ENCODE data around the gene TENT5C.
"Not testable (repeated sequence)": the region's sequence is repeated elsewhere in the genome, so short reads cannot be mapped to it uniquely, and the experiment has no call there.

Gene TENT5C

DNA sequence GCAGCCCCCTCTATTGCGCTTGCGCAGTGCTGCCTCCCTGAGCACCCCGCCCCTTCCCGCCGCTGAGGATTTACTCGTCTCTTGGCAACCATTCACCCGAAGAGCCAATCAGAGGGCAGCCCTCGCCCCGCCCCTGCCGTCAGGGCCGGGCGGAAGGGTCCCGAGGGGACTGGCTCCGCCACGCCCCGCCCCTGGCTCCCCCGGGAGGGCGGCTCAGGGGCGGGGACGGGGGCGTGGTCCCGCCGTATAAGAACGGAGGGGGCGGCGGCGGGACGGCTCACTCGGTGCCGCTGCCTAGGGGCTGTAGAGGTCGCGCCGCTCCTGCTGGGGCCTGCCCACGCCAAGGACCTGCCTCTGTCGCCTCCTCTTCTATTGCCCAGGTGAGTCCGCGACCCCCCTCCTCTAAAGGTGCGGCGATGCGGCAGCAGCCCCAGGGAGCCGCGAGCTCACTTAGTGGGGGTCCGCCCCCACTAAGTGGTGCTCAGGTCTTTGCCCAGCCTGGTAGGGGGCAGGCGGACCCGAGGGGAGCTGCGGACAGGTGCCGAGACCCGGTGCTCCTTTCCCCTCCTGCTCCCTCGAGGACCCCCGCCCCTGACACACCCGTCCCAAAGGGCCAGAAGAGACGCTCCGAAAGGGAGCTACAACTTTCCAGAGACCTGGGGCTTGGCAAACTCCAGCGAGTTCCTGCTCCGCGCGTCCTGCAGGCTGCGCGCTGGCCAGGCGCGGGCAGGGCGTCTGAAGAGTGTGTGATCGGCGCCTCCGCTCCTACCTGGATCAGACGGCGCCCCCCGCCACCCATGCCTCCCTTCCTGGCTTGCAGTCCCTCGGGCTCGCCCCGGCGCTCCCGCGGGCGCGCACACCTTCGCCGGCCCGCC lies at the start of gene TENT5C:
TSS of gene TENT5C (plus strand) at position 275 of the 875 bp plus-strand sequence. CDS start 16,821 bp downstream, outside the sequence.
- in situ Hi-C loops (cut with MboI; ENCODE audit: low sequenced_read_pairs) = no loop called here

DNA sequence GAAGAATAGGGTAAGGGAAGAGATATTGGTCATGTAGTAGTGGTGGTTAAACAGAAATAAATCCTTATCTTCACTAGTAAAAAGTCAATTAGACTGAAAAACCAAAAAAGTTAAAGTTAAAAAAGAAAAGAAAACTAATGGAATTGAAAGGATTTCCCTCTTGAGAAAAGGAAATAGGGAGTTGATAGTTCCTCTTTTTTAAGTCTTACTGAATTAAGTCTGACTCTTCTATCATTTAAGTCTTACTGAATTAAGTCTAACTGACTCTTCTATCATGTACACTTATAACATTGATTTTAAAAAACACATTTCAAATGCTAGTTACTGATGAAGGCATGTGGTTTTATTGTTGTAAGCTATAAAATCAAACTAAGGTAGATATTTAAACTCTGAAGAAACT lies 49.5 kb upstream of the TENT5C start:
- in situ Hi-C loops (cut with MboI; ENCODE audit: low sequenced_read_pairs) = no loop called here

DNA sequence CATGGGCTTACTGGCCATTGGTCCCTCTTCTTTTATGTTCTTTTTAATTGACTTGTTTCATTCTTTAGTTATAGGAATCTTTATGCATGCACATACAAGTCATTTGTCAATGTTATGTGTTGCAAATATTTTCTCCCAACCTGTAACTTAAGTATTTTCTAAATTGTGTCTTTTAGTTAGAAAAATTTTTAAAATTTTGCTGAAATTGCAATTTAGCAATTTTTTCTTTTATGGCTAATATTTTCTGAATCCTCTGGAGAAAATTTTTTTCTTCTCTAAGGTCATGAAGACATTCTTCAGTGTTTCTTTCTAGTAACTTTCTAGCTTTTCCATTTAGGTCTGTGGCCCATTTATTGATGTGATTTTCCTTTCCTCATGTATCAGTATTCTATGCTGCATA lies 48.9 kb upstream of the TENT5C start:
- in situ Hi-C loops (cut with MboI; ENCODE audit: low sequenced_read_pairs) = no loop called here

DNA sequence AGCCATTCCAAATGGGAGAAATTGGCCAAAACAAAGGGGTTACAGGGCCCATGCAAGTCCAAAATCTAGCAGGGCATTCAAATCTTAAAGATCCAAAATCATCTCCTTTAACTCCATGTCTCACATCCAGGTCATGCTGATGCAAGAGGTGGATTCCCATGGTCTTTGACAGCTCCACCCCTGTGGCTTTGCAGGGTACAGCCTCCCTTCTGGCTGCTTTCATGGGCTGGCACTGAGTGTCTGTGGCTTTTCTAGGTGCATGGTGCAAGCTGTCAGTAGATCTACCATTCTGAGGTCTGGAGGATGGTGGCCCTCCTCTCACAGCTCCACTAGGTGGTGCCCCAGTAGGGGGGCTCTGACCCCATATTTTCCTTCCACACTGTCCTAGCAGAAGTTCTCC lies 47.4 kb upstream of the TENT5C start:
- in situ Hi-C loops (cut with MboI; ENCODE audit: low sequenced_read_pairs) = not testable (repeated sequence)

DNA sequence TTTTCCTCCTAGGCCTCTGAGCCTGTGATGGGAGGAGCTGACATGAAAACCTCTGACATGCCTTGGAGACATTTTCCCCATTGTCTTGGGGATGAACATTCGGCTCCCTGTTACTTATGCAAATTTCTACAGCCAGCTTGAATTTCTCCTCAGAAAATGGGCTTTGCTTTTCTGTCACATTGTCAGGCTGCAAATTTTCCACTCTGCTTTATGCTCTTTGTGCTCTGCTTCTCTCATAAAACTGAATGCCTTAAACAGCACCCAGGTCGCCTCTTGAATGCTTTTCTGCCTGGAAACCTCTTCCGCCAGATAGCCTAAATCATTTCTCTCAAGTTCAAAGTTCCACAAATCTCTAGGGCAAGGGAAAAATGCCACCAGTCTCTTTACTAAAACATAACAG lies 46.7 kb upstream of the TENT5C start:
- in situ Hi-C loops (cut with MboI; ENCODE audit: low sequenced_read_pairs) = no loop called here

DNA sequence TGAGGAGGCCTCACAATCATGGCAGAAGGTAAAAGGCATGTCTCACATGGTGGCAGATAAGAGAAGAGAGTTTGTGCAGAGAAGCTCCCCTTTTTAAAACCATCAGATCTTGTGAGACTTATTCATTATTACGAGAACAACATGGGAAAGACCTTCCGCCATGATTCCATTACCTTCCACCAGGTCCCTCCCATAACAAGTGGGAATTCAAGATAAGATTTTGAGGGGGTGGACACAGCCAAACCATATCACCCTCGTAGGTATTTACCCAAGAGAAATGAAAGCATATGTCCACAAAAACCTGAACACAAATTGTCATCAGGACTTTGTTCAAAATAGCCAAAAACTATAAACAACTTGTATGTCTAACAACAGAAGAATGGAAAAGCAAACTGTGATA lies 45.9 kb upstream of the TENT5C start:
- in situ Hi-C loops (cut with MboI; ENCODE audit: low sequenced_read_pairs) = no loop called here

DNA sequence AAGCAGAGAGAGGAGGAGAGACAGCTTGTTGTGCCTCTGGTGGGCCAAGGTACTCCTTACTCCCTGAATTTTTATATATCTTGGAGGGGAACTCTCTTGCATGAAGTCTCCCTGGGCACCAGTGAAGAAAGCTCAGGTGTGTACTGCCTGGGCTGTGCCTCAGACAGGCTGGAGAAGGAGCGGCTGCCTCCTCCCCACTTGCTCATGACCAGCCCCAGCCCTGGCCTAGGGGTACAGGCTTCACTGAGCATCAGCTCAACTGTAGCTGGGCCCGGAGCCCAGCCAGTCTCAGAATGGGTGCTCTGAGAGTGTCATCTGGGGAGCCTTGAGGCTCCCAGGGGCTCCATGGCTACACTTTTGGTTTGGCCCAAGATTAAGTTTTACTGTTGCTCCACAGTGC lies 44.8 kb upstream of the TENT5C start:
- in situ Hi-C loops (cut with MboI; ENCODE audit: low sequenced_read_pairs) = no loop called here

DNA sequence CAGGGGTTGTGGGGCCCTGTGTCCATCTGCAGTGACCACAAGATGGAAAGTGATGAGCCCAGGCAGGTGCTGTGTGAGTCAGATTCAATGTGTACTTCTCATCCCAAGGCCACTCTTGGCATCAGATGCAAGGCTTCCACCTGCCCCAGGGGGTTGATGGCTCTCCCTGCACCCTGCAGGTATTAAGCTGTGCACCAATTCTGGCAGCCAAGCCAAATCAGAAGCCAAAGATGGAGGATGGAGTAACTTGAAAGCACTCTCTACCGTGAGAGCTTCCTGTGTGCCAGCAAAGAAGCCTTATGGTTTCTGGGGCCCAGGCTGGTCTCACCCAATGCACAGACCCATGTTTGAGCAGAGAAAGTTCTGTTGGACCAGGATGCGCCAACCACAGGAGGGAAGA lies 44.3 kb upstream of the TENT5C start:
- in situ Hi-C loops (cut with MboI; ENCODE audit: low sequenced_read_pairs) = no loop called here

DNA sequence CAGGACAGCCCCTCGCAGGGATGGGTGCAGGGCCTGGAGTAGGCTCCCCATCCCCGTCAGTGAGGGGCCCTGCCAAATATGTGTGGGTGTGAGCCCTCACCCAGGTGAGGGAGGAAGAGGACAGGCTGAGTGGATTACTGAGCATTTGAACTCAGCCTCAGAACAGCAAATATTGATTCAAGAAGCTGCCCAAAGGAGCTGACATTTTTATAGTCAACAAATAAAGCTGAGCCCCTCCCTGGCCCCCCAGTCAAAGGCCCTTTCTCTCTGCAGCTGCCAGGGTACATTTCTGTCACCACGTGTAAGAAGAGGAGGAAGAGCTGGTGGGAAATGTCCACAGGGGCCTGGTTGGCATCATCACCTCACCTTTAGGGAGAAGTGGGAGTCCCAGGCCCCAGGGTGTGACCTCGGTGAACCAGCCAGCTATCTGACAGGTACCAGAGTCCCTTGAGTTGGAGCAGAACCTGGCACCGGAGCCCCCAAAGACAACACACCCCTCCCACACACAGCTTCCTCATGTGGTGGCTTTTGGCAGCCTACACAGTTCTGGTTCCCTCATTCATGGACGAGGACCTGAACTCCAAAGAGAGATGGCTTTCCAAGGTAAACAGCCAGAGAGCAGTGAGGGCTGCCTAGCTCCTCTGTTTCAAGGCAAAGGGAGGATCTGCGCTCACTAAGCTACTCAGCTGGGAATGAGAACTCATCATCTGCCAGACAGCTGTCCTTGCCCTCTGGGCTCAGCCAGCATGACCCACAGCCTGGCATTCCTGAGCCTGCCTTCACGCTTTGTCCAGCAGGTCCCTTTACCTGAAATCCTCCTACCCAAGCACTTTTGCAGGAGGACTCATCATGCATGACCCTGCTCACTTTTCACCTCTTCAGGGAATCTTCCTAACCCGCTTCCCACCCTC lies 43.0 kb upstream of the TENT5C start:
- in situ Hi-C loops (cut with MboI; ENCODE audit: low sequenced_read_pairs) = no loop called here

DNA sequence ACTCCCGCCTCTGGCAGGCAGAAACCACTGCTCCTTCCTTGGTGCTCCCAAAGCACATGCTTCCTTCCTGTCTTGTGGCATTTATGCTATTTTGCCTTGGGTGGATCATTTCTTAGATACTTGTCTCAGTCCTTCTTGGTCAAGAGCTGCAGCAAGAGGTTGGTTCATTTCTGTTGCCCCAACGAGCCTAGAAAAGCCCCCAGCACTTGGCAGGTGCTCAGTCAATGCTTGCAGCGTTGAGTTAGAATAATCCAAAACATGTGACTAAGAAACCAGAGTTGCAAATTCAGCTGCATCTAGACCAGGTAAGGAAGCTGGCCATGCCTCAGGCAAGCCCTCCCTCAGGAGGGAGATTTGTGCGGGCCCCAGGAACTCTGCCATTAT lies 42.4 kb upstream of the TENT5C start:
- in situ Hi-C loops (cut with MboI; ENCODE audit: low sequenced_read_pairs) = no loop called here

DNA sequence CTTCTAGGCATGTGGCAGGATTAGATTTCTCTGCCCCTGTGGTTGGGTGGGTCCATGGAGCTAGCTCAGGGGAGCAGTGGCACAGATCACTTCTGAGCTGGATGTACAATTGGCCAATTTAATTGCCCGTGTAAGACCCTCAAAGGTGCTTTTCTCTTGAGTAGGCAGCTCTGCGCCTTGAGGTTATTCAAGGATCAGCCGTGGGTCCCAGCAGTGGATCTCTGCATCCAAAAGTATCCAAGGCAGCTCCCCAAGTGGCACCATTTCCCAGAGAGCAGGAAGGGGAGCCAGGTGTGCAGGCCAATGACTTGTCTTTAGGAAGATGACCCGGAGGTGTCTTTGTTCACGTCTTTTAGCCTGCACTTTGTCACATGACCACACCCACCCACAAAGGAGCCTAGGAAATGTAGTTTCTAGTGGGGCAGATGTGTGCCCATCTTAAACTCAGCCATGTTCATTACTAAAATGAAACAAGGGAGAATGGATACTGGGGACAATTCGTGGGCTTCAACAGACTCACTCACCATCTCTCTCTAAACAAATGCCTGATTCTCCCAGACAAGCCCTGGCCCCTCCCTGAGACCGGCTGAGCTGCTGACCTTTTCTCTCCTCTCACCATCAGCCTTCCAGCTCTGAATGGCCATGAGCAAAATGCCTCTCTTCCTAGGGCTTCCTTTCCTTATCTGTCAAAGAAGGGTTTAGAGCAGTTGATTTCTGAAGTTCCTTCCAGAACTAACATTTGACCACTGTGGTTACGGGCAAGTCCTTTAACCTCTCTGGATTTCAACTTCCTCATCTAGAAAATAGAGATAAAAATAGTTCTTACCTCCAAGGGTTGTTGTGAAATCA lies 41.4 kb upstream of the TENT5C start:
- in situ Hi-C loops (cut with MboI; ENCODE audit: low sequenced_read_pairs) = no loop called here

DNA sequence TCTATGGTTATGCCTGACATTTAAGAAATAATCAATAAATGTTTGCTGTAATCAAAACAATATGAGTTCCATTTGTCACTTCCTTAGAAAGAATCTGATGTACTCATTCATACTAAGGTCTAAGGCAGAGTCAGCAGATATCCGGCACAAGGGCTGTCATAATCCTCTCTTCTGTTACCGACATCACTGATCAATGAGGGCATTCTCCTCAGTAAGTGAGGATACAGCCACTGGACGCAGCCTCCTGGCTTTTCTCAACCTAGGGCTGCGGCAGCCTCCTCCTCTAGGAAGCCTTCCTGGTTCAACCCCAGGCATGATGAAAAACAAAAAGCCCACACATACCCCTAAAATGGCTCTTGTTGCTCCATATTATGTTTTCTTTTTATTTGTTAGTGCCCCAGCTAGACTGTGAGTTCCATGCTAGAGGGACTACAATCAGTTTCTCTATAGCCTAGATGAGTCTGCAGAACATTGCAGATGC lies 40.7 kb upstream of the TENT5C start:
- in situ Hi-C loops (cut with MboI; ENCODE audit: low sequenced_read_pairs) = no loop called here

DNA sequence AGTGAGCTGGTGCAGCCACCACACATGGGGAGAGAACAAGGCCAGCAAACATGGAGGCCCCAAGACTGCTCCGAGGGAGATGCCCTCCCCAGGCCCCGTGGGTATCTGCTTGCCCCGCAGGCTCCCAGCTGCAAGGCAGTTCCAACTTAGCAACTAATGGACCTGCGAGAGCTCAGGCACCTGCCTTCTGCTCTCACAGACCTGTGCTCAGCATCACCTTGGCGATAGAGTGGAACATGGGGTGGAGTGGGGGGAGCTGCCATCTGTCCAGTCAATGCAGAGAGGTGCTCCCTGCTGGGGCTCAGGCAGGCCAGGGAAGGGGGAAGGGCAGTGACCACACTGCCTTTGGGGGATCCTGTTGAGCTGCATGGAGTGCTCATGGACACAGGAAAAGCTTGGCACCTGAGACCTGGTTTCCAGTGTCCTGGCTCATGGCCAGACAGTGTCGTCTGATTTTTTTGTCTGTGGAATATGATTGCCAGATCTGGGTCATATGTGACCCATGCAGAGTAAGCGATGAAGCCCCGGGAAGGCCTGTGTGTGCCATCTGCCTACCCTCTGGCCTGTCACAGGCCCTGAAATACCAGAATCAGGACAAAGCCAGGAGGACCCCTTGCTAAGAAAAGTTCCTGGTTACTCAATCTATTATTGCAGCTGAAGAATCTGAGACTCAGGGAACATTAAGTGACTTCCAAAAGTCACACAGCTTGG lies 39.9 kb upstream of the TENT5C start:
- in situ Hi-C loops (cut with MboI; ENCODE audit: low sequenced_read_pairs) = no loop called here

DNA sequence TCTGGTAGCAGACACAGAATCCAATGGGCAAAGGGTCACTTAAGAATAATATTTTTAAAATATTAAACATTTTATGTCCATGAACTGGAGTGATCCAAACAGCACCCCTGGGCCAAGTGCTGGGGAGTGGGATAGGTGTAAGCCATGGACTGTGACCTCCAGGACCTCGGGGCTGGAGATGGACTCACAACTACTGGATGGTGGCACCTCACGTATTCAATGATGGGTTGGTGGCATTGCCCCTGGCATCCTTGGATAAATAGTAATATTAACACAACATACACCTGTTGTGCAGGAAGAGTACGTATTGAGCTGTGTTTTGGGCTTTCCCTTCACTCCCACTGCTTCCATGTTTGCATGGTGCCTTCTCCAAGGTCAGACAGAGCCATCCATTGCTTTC lies 39.3 kb upstream of the TENT5C start:
- in situ Hi-C loops (cut with MboI; ENCODE audit: low sequenced_read_pairs) = no loop called here

DNA sequence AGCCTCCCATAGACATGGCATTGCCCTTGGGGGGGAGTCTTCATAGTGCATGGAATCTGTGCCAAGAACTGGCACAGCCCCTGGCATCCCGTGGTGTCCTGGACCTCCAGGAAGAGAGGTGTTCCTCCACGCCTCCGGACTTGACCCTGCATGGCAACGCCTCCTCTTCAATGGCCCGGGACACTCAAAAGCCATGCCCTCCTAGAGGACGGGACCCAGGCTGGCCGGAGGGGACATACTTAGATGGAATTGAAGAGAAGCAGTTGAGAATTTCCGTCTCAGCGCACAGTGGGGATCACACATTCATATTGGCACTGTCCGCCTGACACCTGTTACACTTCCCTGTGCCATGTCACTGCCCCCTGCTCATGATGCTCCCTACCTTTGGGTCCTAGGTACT lies 38.4 kb upstream of the TENT5C start:
- in situ Hi-C loops (cut with MboI; ENCODE audit: low sequenced_read_pairs) = no loop called here

DNA sequence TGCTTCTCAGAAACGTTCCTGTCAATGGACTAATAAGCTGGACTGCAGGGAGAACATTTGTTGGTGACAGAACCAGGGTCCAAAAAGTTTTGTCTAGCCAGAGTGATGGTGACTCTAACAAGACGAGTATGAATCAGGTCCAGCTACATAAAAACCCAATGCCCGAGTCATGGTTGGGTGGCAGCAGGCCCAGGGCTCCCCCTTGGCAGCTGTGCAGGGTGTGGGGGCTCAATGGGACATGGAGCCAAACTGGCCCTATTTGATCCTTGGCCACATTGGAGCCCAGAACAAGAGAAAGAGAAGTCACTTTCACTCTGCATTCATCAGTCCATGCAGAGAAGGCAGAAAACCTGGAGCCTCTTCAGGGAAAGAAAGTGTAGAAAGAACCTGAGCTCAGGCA lies 37.9 kb upstream of the TENT5C start:
- in situ Hi-C loops (cut with MboI; ENCODE audit: low sequenced_read_pairs) = no loop called here

DNA sequence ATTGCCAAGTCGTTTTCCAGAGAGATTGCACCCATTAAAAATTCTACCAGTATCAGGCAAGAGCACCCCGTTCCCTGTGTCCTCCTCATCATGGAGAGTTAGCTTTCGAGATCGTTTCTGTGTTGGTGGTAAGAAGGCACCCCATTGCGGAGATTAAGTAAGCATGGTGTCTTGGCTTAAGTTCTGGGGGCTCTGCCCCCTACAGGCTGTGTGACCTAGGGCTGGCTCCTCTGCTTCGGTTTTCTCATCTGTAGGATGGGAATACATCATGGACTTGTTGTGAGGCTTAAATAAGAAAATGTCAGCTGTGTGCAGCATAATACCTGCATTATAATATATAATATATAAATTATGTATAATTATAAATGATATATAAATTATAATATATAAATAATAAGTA lies 36.8 kb upstream of the TENT5C start:
- in situ Hi-C loops (cut with MboI; ENCODE audit: low sequenced_read_pairs) = no loop called here

DNA sequence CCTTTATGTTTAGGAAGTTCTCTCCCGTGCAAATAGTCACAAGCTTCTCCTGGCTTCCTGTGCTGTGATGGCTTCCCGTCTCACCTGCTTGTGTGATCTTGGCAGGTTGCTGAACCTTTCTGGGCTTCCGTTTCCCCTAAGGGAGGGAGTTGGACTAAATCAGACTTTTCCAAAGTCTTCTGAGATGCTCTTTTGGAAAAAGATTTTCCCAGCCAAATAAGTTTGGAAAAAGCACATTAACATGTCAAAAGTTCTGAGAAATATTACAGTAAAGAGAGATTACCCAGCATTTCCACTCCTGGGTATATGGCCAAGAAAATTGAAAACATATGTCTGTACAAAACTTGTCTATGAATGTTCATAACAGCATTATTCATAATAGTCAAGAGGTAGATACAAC lies 36.0 kb upstream of the TENT5C start:
- in situ Hi-C loops (cut with MboI; ENCODE audit: low sequenced_read_pairs) = no loop called here

DNA sequence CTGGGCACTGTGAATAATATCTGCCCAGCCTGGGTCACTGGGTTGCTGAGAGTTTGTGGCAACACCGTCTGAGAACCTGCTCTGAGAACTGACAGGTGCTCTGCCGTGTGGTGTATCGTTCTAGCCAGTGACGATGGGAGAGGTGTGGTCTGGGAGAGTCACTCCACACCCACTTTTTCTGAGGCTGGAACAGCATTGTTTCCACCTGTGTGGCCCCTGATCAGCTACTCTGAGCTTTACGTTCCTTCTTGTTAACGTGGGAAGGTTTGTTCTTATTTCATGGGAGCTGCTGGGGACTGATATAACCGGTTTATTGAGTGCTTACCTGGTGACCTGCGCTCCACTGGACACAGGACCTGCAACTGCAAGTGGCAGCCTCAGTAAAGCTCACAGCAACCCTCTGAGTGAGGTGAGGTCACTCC lies 34.8 kb upstream of the TENT5C start:
- in situ Hi-C loops (cut with MboI; ENCODE audit: low sequenced_read_pairs) = no loop called here

DNA sequence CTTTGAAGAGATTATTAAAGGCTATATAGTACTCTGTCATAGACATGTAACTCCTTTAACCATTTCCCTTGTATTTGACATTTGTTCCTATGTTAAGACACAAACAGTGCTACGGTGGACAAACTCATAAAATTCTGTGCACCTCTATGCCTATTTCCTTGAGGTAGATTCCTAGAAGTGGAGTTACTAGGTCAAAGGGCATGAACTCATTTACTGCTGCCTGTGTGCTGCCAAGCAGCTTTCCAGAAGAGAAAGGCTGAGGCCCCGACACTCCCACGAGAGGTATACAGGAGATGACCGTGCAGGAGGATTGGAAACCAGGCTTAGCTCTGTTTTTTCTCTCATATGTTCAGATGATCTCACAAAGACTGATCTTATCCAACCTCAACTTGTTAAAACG lies 34.4 kb upstream of the TENT5C start:
- in situ Hi-C loops (cut with MboI; ENCODE audit: low sequenced_read_pairs) = no loop called here
